Measurements from ENCODE around the gene GBP1. TPM values are rescaled to one million over a fixed set of nuclear protein-coding genes. Genes with fewer than 3 reads are reported as not detected.

The GBP1 gene
- total and polyA plus RNA-seq, 9 donors: 15.2 to 41.7 (median 20.8) TPM

DNA sequence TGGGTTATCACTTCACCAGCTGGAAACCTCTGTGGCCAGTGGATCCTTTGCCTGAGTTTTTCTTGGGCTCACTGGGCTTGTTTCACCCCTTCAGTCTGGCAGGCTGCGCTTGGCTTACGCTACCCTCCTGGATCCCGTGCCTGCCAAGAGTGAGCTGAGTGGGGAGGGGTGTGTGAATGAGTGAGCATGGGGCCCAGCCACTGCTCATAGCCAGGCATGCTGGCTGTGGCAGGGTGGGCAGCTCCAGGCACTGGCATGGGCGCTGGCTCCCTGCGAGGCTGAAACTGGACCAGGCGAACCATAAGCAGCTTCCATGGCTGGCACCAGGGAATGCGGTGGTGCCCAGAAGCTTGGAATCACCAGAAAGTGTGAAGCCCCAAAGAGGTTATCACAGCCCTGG lies 22.5 kb downstream of the GBP1 start:
- no peak for DNase-seq
- no peak for TF ChIP-seq EP300 (IDR thresholded peaks at IDR 0.05)
- TF ChIP-seq, protein P1, sequence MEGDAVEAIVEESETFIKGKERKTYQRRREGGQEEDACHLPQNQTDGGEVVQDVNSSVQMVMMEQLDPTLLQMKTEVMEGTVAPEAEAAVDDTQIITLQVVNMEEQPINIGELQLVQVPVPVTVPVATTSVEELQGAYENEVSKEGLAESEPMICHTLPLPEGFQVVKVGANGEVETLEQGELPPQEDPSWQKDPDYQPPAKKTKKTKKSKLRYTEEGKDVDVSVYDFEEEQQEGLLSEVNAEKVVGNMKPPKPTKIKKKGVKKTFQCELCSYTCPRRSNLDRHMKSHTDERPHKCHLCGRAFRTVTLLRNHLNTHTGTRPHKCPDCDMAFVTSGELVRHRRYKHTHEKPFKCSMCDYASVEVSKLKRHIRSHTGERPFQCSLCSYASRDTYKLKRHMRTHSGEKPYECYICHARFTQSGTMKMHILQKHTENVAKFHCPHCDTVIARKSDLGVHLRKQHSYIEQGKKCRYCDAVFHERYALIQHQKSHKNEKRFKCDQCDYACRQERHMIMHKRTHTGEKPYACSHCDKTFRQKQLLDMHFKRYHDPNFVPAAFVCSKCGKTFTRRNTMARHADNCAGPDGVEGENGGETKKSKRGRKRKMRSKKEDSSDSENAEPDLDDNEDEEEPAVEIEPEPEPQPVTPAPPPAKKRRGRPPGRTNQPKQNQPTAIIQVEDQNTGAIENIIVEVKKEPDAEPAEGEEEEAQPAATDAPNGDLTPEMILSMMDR (IDR thresholded peaks at IDR 0.05): no peak
- no peak for TF ChIP-seq POLR2A (IDR thresholded peaks at IDR 0.05)

DNA sequence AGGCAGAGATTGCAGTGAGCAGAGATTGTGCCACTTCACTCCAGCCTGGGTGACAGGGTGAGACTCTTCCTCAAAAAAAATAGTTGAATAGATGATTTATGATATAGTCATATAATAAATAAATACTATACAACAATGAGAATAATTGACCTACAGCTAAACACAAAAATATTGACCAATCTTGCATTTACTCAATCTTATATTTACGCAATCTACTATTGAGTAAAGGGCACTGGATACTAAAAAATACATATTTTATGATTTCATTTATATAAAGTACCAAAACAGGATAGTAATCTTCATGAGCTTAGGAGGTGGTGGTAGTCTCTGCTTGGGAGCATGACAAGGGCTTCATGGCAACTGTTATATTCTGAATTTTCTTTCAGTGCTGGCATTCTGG lies 23.3 kb downstream of the GBP1 start:
- Histone ChIP-seq H3K9me3 (no peaks in the 10 kb centered on the region), H3K27me3 (no peaks in the 10 kb centered on the region), H3K36me3 (no peaks in the 10 kb centered on the region), H3K4me1 (ENCODE audit: insufficient read depth) (no peaks in the 10 kb centered on the region), H3K4me3 (no peak overlapping the region), H3K27ac (no peak overlapping the region)
- intact Hi-C loops (cut with DNase I): no loop called here
- DNase-seq: no peak
- TF ChIP-seq EP300 (IDR thresholded peaks at IDR 0.05): no peak
- TF ChIP-seq, protein P1 (IDR thresholded peaks at IDR 0.05): no peak
- TF ChIP-seq POLR2A (IDR thresholded peaks at IDR 0.05): no peak
- 94 to 100% (median 97%) methylated on average over 1 of the region's 1 CpG for WGBS, 3 donors

More for the DNA sequence above, 22.5 kb downstream of the GBP1 start:
- Histone ChIP-seq H3K4me1 (ENCODE audit: insufficient read depth) (no peaks in the 10 kb centered on the region), H3K27me3 (no peaks in the 10 kb centered on the region), H3K36me3 (no peaks in the 10 kb centered on the region), H3K9me3 (no peaks in the 10 kb centered on the region), H3K27ac (no peak overlapping the region), H3K4me3 (no peak overlapping the region)
- intact Hi-C loops (cut with DNase I): no loop called here
- 92 to 98% (median 97%) methylated on average over 7 of the region's 7 CpGs for WGBS, 3 donors

DNA sequence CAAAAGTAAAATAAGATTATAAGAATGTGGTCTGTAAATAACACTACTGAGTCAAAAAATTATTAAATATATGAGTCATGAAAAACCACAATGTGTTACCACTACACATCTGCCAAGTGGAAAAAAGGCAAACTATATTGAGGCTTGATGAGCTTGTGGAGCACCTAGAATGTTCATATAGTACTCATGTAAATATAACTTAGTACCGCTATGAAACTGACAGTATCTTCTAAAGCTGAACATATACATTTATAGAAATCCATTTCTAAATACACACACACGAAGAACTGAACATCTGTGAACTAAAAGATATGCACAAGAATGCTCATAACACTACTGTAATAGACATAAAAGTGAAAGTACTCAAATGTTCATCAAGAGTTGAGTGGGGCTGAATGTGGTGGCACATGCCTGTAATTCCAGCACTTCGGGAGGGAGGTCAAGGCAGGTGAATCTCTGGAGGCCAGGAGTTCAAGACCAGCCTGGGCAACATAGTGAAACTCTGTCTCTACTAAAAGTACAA lies 23.8 kb downstream of the GBP1 start:
- no peaks in the 10 kb centered on the region for H3K9me3 ChIP-seq
- H3K27ac ChIP-seq: no peak overlapping the region
- TF ChIP-seq, protein P1 (IDR thresholded peaks at IDR 0.05): no peak
- TF ChIP-seq POLR2A (IDR thresholded peaks at IDR 0.05) (no peak), EP300 (IDR thresholded peaks at IDR 0.05) (no peak)
- DNase-seq: no peak
- H3K4me3 ChIP-seq: no peak overlapping the region
- no peaks in the 10 kb centered on the region for H3K36me3 ChIP-seq
- WGBS, 3 donors: 69 to 80% (median 73%) methylated on average over 3 of the region's 3 CpGs
- intact Hi-C loops (cut with DNase I): no loop called here
- no peaks in the 10 kb centered on the region for H3K4me1 ChIP-seq (ENCODE audit: insufficient read depth)
- no peaks in the 10 kb centered on the region for H3K27me3 ChIP-seq

DNA sequence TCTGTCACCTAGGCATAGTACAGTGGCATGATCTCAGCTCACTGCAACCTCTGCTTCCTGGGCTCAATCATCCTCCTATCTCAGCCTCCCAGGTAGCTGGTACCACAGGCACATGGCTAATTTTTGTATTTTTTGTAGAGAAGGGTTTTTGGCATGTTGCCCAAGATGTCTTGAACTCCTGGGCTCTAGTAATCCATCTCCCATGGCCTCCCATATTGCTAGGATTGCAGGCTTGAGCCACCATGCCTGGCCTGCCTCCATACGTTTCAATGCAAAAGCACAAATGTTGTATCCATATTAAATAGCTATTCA lies 24.7 kb downstream of the GBP1 start:
- intact Hi-C loops (cut with DNase I): no loop called here
- H3K36me3 ChIP-seq: no peaks in the 10 kb centered on the region

More for the DNA sequence above, 24.7 kb downstream of the GBP1 start:
- Histone ChIP-seq H3K27ac (no peak overlapping the region), H3K9me3 (no peaks in the 10 kb centered on the region), H3K27me3 (no peaks in the 10 kb centered on the region), H3K4me3 (no peak overlapping the region), H3K4me1 (ENCODE audit: insufficient read depth) (no peaks in the 10 kb centered on the region)
- 94 to 97% (median 95%) methylated on average over 1 of the region's 1 CpG for WGBS, 3 donors
- TF ChIP-seq, protein P1 (IDR thresholded peaks at IDR 0.05): no peak
- TF ChIP-seq POLR2A (IDR thresholded peaks at IDR 0.05): no peak
- no peak for TF ChIP-seq EP300 (IDR thresholded peaks at IDR 0.05)
- DNase-seq: no peak
